ENCODE results near the gene HDGF. TPM values are rescaled to one million over a fixed set of nuclear protein-coding genes. Genes with fewer than 3 reads are reported as not detected.

The HDGF gene
- total RNA-seq, 2 experiments from 2014 or later = 60.8 TPM

GRCh38 chr1:156776942-156777341, 25.5 kb upstream of the HDGF start:
- CTCF ChIA-PET = interaction anchor here (1.4 kb wide), 1 partner anchor 115 kb away, joined by 3 read pairs; no protein-coding TSS in a partner anchor
- POLR2A ChIA-PET = no interaction called here
- peaks cover 31% of the 10 kb centered on the region for H3K36me3 ChIP-seq (ENCODE audit: insufficient read depth, low read length)
- Mint-ChIP-seq H3K4me3 (no peak overlapping the region), H3K27me3 (no peaks in the 10 kb centered on the region), H3K27ac (peak overlapping the region; percentile 53), H3K4me1 (ENCODE audit: low read depth) (peaks cover 57% of the 10 kb centered on the region), H3K36me3 (ENCODE audit: low read depth) (peaks cover 42% of the 10 kb centered on the region), H3K9me3 (no peaks in the 10 kb centered on the region)
- H3K27ac ChIP-seq (ENCODE audit: low read depth in 1 of 2, low read length in 2 of 2) = no peak overlapping the region
- no peaks in the 10 kb centered on the region for H3K9me3 ChIP-seq (ENCODE audit: control insufficient read depth in 1 of 2, insufficient read depth in 1 of 2, low read length in 2 of 2)
- no peaks in the 10 kb centered on the region for H3K27me3 ChIP-seq (ENCODE audit: control insufficient read depth in 1 of 2, insufficient read depth in 2 of 2, low read length in 2 of 2)
- no peak overlapping the region for H3K4me3 ChIP-seq (ENCODE audit: low read length)
- DNase-seq (no peak), ATAC-seq (ENCODE audit: poor library complexity) (no peak)
- intact Hi-C loops (cut with DNase I, micrococcal nuclease) = no loop called here
- H3K4me1 ChIP-seq (ENCODE audit: insufficient read depth, low read length) = peaks cover 22% of the 10 kb centered on the region
- no peak for TF ChIP-seq CTCF (IDR thresholded peaks at IDR 0.05)

- H3K4me1 Mint-ChIP-seq (ENCODE audit: low read depth) = peaks cover 59% of the 10 kb centered on the region
- H3K4me3 Mint-ChIP-seq = no peak overlapping the region
- TF ChIP-seq CTCF (IDR thresholded peaks at IDR 0.05) = no peak
- intact Hi-C loops (cut with DNase I, micrococcal nuclease) = no loop called here
- no peaks in the 10 kb centered on the region for H3K27me3 Mint-ChIP-seq
- H3K27ac ChIP-seq (ENCODE audit: low read depth in 1 of 2, low read length in 2 of 2) = no peak overlapping the region
- H3K36me3 Mint-ChIP-seq (ENCODE audit: low read depth) = peaks cover 38% of the 10 kb centered on the region
- CTCF ChIA-PET = interaction anchor here (0.7 to 1.0 kb wide), 2 partner anchors 84 to 319 kb away, joined by 3 read pairs; no protein-coding TSS in a partner anchor
- no peak for DNase-seq
- POLR2A ChIA-PET = no interaction called here
- peaks cover 30% of the 10 kb centered on the region for H3K36me3 ChIP-seq (ENCODE audit: insufficient read depth, low read length)
- H3K4me3 ChIP-seq (ENCODE audit: low read length) = no peak overlapping the region
- no peaks in the 10 kb centered on the region for H3K27me3 ChIP-seq (ENCODE audit: control insufficient read depth in 1 of 2, insufficient read depth in 2 of 2, low read length in 2 of 2)
- peak overlapping the region; percentile 53 for H3K27ac Mint-ChIP-seq
- no peak for ATAC-seq (ENCODE audit: poor library complexity)
- no peaks in the 10 kb centered on the region for H3K9me3 Mint-ChIP-seq
- H3K4me1 ChIP-seq (ENCODE audit: insufficient read depth, low read length) = peaks cover 31% of the 10 kb centered on the region
- H3K9me3 ChIP-seq (ENCODE audit: control insufficient read depth in 1 of 2, insufficient read depth in 1 of 2, low read length in 2 of 2) = no peaks in the 10 kb centered on the region
These were observed 24.3 kb upstream of the HDGF start for GRCh38 chr1:156775799-156776198.

GRCh38 chr1:156773607-156774006, 22.1 kb upstream of the HDGF start:
- H3K36me3 Mint-ChIP-seq (ENCODE audit: low read depth) = peaks cover 48% of the 10 kb centered on the region
- peak in 2 of 14 experiments; percentile 19 to 28 for DNase-seq
- TF ChIP-seq CTCF (IDR thresholded peaks at IDR 0.05) = no peak
- H3K4me1 Mint-ChIP-seq (ENCODE audit: low read depth) = peaks cover 74% of the 10 kb centered on the region
- H3K27me3 Mint-ChIP-seq = no peaks in the 10 kb centered on the region
- H3K4me3 ChIP-seq (ENCODE audit: low read length) = no peak overlapping the region
- CTCF ChIA-PET = interaction anchor here (1.5 kb wide), 1 partner anchor 48 kb away, joined by 11 read pairs; no protein-coding TSS in a partner anchor
- no peaks in the 10 kb centered on the region for H3K9me3 Mint-ChIP-seq
- no peak overlapping the region for H3K27ac Mint-ChIP-seq
- no peak overlapping the region for H3K27ac ChIP-seq (ENCODE audit: low read depth in 1 of 2, low read length in 2 of 2)
- H3K4me1 ChIP-seq (ENCODE audit: insufficient read depth, low read length) = peaks cover 44% of the 10 kb centered on the region
- POLR2A ChIA-PET = no interaction called here
- peaks cover 35% of the 10 kb centered on the region for H3K36me3 ChIP-seq (ENCODE audit: insufficient read depth, low read length)
- no peaks in the 10 kb centered on the region for H3K27me3 ChIP-seq (ENCODE audit: control insufficient read depth in 1 of 2, insufficient read depth in 2 of 2, low read length in 2 of 2)
- H3K4me3 Mint-ChIP-seq = peak overlapping the region; percentile 6
- H3K9me3 ChIP-seq (ENCODE audit: control insufficient read depth in 1 of 2, insufficient read depth in 1 of 2, low read length in 2 of 2) = no peaks in the 10 kb centered on the region
- intact Hi-C loops (cut with DNase I, micrococcal nuclease) = loop anchor here in 1 of 2 experiments (5.0 kb wide), 1 partner anchor 39 kb away; no protein-coding TSS in a partner anchor
- peak; percentile 63 for ATAC-seq (ENCODE audit: poor library complexity)
